Lung microvascular endothelial cell (primary cell): Measurements from ENCODE around the gene MORF4L2. TPM values are rescaled to one million over a fixed set of nuclear protein-coding genes. Genes with fewer than 3 reads are reported as not detected.

Experiments used
- DNase-seq, 2 donors: peaks; one replicate each; pipeline versions ENCODE4 v3.0.0 to v3.0.0-alpha.2; 2010; ENCODE audit warnings: low read depth in 2 of 2
- total RNA-seq: library from RNA; depleted of rRNA; stranded (reverse); fragments of >200 nt; gene quantifications from 2 replicates; pipeline ENCODE4 v1.2.1, GENCODE V29; 2014

The MORF4L2 gene
- total RNA-seq, 1 donor from 2014 or later = 368 TPM

DNA sequence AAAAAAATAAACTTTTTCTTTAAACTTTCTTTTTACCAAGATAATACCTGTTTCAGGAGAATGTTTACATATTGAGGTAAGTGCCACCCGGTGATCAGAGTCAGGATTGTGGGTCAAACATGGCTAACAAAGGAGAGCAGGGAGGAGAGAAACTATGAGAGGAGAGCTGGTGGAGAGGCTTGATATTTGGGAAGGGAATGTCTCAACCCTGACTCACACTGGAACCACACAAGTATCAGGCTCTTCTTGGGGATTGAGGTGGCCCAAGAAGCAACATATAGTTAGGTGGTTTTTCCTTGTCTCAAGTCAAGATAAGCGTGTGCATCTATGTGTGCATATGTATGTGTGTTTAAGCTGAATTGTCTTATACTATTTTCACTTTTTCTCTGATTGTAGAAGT, 51.1 kb downstream of the MORF4L2 start:
- no peak for DNase-seq

DNA sequence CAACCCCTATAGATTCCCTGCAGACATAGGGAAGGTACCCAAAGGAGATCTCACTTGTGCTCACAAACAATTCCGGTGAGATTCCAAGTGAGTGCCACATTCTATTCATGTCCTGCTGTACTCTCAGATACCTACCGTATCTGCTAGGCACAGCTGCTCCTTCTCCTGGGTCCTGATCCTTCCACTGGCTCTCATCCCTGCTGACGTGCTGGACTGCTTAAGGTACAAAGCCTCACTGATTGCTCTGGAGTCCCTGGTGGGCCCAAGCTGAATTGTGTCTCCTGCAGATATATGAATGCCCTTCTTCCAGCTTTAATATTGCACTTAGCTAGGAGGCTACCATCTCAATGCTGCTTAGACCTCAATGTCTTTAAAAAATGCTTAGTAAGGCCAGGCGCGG, 55.4 kb downstream of the MORF4L2 start:
- no peak for DNase-seq

DNA sequence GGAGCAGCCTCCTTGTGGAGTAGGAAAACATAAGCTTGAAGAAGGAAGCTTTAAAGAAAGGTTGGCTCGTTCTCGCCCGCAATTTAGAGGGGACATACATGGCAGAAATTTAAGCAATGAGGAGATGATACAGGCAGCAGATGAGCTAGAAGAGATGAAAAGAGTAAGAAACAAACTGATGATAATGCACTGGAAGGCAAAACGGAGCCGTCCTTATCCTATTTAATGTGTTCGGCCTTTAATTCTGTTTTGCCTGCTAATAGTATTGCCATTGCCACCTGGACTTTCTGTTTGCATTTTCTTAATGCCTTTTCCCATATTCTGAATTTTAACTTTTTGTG, 56.4 kb downstream of the MORF4L2 start:
- no peak for DNase-seq

- peak; percentile 66 to 74 for DNase-seq
These were observed 57.0 kb downstream of the MORF4L2 start for GRCh38 chrX:103629318-103630170.

DNA sequence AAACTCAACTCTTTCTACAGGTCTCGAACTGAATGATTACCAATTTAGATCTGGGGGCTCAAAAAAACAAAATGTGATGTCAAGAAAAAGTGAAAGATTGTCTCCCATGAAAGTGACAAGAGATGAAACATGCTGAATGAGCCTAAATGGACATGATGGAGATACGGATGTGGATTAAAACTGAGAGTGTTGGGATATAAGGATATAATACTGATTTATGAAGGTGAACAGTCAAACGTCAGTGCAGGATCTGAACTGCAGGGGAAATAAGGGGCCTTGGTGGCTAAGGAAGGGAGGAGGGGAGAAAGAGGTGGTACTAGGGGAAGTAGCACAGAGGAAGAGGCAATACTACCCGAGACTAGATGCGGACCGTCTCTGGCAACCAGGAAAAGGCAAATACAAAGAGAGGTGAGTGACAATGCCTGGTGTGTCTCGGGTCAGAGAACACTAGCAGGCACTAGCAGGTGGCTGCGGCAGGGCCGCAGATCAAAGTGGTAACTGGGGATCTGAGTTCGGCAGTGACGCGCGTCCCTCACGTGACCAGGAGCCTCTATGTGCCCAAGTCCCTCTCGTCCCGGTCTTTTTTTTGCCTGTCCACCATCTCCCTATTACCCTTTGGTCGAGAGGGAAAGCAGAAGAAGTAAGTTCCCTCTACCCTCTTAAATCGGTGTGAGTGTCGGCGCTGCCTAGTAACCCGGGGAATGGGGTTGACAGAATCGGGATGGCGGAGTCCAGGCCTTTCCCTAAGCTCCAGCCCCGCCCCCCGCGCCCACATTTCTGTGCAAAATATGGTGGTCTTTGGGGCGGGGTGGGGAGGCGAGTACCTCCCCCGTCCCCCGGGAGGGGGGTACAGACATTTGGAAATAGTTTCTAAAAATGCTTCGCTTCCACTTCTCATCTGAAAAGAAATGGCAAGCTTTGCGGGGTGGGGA, 57.8 kb downstream of the MORF4L2 start, which contains the start of gene TCEAL1:
Gene TCEAL1 (plus strand): TSS at position 590 of the 932 bp plus-strand sequence. CDS start 942 bp downstream, outside the sequence.
- DNase-seq = peak; percentile 44 to 59

- peak in 1 of 2 donors; percentile 71 for DNase-seq
These were observed 59.6 kb downstream of the MORF4L2 start for GRCh38 chrX:103626855-103627254.

Other genes starting within 250 kb of the MORF4L2 start
- under 0.01 TPM in 1 of 2 replicates, not detected in the other for gene RAB40A, start 167.2 kb downstream of the MORF4L2 start, total RNA-seq
- gene TCEAL4, start 101.2 kb downstream of the MORF4L2 start, total RNA-seq = 28.1 and 36.9 TPM in 2 replicates
- 5.7 and 6.9 TPM in 2 replicates for gene TCEAL3, start 78.7 kb downstream of the MORF4L2 start, total RNA-seq
- gene TCEAL1, start 57.7 kb downstream of the MORF4L2 start, total RNA-seq = 18.5 and 21.8 TPM in 2 replicates
- 0.22 TPM in 1 of 2 replicates, not detected in the other for gene TMEM31, start 24.2 kb upstream of the MORF4L2 start, total RNA-seq
- 0.65 TPM in 1 of 2 replicates, not detected in the other for gene PLP1, start 90.1 kb upstream of the MORF4L2 start, total RNA-seq
- 0.60 and 0.65 TPM in 2 replicates for gene RAB9B, start 145.6 kb upstream of the MORF4L2 start, total RNA-seq